ENCODE data around the gene ELP2.
"Not testable (repeated sequence)": the region's sequence is repeated elsewhere in the genome, so short reads cannot be mapped to it uniquely, and the experiment has no call there.

Gene ELP2

DNA sequence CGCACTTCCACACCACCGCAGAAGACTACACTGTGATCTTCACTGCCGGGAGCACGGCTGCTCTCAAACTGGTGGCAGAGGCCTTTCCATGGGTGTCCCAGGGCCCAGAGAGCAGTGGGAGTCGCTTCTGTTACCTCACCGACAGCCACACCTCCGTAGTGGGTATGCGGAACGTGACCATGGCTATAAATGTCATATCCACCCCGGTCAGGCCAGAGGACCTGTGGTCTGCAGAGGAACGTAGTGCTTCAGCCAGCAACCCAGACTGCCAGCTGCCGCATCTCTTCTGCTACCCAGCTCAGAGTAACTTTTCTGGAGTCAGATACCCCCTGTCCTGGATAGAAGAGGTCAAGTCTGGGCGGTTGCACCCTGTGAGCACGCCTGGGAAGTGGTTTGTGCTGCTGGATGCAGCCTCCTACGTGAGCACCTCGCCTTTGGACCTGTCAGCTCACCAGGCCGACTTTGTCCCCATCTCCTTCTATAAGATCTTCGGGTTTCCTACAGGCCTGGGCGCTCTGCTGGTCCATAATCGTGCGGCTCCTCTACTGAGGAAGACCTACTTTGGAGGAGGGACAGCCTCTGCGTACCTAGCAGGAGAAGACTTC, 70.1 kb downstream of the ELP2 start:
- no peaks in the 10 kb centered on the region for H3K36me3 ChIP-seq
- H3K27me3 ChIP-seq (ENCODE audit: insufficient read depth, low read depth, severe bottlenecking), result no peaks in the 10 kb centered on the region

GRCh38 chr18:36200354-36200771, 70.7 kb downstream of the ELP2 start:
- no peaks in the 10 kb centered on the region for H3K36me3 ChIP-seq

More for the DNA sequence above, 70.1 kb downstream of the ELP2 start:
- Histone ChIP-seq H3K27ac (no peak overlapping the region), H3K9me3 (ENCODE audit: severe bottlenecking) (no peaks in the 10 kb centered on the region), H3K4me3 (ENCODE audit: low read depth, low read length) (no peak overlapping the region)
- no peak for DNase-seq
- TF ChIP-seq CTCF (IDR thresholded peaks at IDR 0.05; ENCODE audit: low read depth, low read length), result no peak

GRCh38 chr18:36201765-36202164, 72.1 kb downstream of the ELP2 start:
- H3K27ac ChIP-seq, result no peak overlapping the region
- no peak overlapping the region for H3K4me3 ChIP-seq (ENCODE audit: low read depth, low read length)
- H3K27me3 ChIP-seq (ENCODE audit: insufficient read depth, low read depth, severe bottlenecking), result no peaks in the 10 kb centered on the region
- H3K36me3 ChIP-seq, result no peaks in the 10 kb centered on the region
- no peak for DNase-seq
- no peaks in the 10 kb centered on the region for H3K9me3 ChIP-seq (ENCODE audit: severe bottlenecking)
- TF ChIP-seq CTCF (IDR thresholded peaks at IDR 0.05; ENCODE audit: low read depth, low read length), result no peak

More at GRCh38 chr18:36200354-36200771, 70.7 kb downstream of the ELP2 start:
- TF ChIP-seq CTCF (IDR thresholded peaks at IDR 0.05; ENCODE audit: low read depth, low read length), result no peak
- Histone ChIP-seq H3K9me3 (ENCODE audit: severe bottlenecking) (no peaks in the 10 kb centered on the region), H3K27me3 (ENCODE audit: insufficient read depth, low read depth, severe bottlenecking) (no peaks in the 10 kb centered on the region), H3K4me3 (ENCODE audit: low read depth, low read length) (no peak overlapping the region), H3K27ac (no peak overlapping the region)
- DNase-seq, result no peak

DNA sequence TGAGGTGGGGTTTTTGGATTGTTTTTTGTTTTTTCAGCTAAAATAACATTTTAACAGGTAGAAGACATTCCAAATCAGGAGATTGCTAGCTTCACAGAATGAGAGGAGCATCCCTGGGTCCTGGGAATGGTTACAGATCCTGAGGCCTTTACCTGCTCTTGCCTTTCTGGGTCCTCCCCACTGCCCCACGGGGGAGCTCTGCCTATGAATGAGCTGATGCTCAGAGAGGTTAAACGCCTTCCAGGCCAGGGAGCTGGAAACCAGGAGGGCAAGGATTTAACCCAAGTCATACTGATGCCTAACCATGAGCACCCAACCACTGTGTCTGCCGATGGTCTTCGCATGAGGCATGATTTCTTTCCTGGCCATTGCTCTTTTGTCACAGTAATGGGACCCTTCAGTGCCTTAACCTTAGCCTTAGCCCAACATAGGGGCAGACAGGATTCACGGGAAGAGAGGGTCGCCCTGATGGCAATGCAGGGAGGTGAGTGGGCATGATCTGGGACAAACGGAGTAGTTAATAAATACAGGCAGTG, 73.7 kb downstream of the ELP2 start:
- no peak for DNase-seq

DNA sequence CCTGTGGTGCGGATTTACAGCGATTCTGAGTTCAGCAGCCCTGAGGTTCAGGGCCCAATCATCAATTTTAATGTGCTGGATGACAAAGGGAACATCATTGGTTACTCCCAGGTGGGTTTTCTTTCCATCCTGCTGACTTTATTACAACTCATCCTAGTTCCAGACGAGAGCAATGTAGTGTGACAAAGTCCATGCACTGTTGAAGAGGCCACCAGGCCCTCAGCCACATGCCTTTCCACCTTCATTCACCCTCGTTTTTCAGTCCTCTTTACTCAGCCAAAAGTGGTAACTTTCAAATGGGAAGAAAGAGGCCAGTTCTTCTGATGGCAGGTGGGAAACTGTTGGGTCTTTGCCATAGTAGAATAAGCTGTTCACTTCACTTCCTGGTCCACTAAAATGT, 75.5 kb downstream of the ELP2 start:
- no peaks in the 10 kb centered on the region for H3K36me3 ChIP-seq
- no peak overlapping the region for H3K4me3 ChIP-seq (ENCODE audit: low read depth, low read length)
- H3K27ac ChIP-seq, result no peak overlapping the region
- DNase-seq, result no peak
- H3K9me3 ChIP-seq (ENCODE audit: severe bottlenecking), result no peaks in the 10 kb centered on the region
- no peak for TF ChIP-seq CTCF (IDR thresholded peaks at IDR 0.05; ENCODE audit: low read depth, low read length)
- no peaks in the 10 kb centered on the region for H3K27me3 ChIP-seq (ENCODE audit: insufficient read depth, low read depth, severe bottlenecking)

More for the DNA sequence above, 73.7 kb downstream of the ELP2 start:
- H3K27me3 ChIP-seq (ENCODE audit: insufficient read depth, low read depth, severe bottlenecking), result no peaks in the 10 kb centered on the region
- H3K27ac ChIP-seq, result no peak overlapping the region
- no peaks in the 10 kb centered on the region for H3K36me3 ChIP-seq
- H3K4me3 ChIP-seq (ENCODE audit: low read depth, low read length), result no peak overlapping the region
- no peaks in the 10 kb centered on the region for H3K9me3 ChIP-seq (ENCODE audit: severe bottlenecking)
- no peak for TF ChIP-seq CTCF (IDR thresholded peaks at IDR 0.05; ENCODE audit: low read depth, low read length)

- no peak overlapping the region for H3K4me3 ChIP-seq (ENCODE audit: low read depth, low read length)
- no peaks in the 10 kb centered on the region for H3K36me3 ChIP-seq
- H3K27me3 ChIP-seq (ENCODE audit: insufficient read depth, low read depth, severe bottlenecking), result no peaks in the 10 kb centered on the region
- no peaks in the 10 kb centered on the region for H3K9me3 ChIP-seq (ENCODE audit: severe bottlenecking)
- no peak for DNase-seq
- H3K27ac ChIP-seq, result no peak overlapping the region
- no peak for TF ChIP-seq CTCF (IDR thresholded peaks at IDR 0.05; ENCODE audit: low read depth, low read length)
Measured at GRCh38 chr18:36207303-36207702, 77.6 kb downstream of the ELP2 start.

DNA sequence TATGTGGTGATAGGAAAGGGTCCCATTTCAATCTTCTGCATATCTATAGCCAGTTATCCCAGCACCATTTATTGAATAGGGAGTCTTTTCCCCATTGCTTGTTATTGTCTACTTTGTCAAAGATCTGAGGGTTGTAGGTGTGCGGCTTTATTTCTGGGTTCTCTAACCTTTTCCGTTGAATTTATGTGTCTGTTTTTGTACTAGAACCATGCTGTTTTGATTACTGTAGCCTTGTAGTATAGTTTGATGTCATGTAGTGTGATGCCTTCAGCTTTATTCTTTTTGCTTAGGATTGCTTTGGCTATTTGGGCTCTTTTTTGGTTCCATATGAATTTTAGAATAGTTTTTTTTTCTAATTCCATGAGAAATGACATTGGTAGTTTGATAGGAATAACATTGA, 78.3 kb downstream of the ELP2 start:
- DNase-seq; H3K36me3 ChIP-seq; H3K9me3 ChIP-seq (ENCODE audit: severe bottlenecking); H3K4me3 ChIP-seq (ENCODE audit: low read depth, low read length); H3K27ac ChIP-seq; H3K27me3 ChIP-seq (ENCODE audit: insufficient read depth, low read depth, severe bottlenecking): not testable (repeated sequence)

Measured in WERI-Rb-1 (cell line).